HEK293 (cell line): ENCODE data around the gene ACSL3.
A peak's percentile ranks its signal among the peaks of the same experiment; 100 is the strongest.
"Not testable (repeated sequence)": the region's sequence is repeated elsewhere in the genome, so short reads cannot be mapped to it uniquely, and the experiment has no call there.

Experiments used
- CTCF ChIA-PET: fragments of 350-600 bp; formaldehyde crosslinking; extraction: SDS; loops from one replicate; lab custom pipeline; 2021; ENCODE audit warnings: antibody characterized with exemption; lab: Yijun Ruan, JAX
- POLR2A ChIA-PET: fragments of 300-600 bp; formaldehyde crosslinking; extraction: SDS; loops from one replicate; lab custom pipeline; 2020; ENCODE audit warnings: antibody characterized with exemption, inconsistent platforms; lab: Yijun Ruan, JAX
- H3K27ac ChIP-seq: fragments of 200-500 bp; sonication (Bioruptor generic); 2 replicates; pipeline ENCODE4 v1.5.1; 2014; ENCODE audit warnings: low read depth, low read length, control low read depth, inconsistent platforms; ENCODE audit errors: extremely low read depth
- H3K36me3 ChIP-seq, 2 experiments: fragments of 200-500 bp in 1 of 2; sonication (Bioruptor generic) in 1 of 2; 1 replicate in 1 of 2; 2 replicates in 1 of 2; pipeline ENCODE4 v1.5.1; 2014 to 2017; ENCODE audit warnings: inconsistent platforms in 2 of 2, low read length in 2 of 2; ENCODE audit not compliant: control insufficient read depth in 2 of 2, insufficient read depth in 1 of 2
- H3K4me1 ChIP-seq: fragments of 200-500 bp; sonication (Bioruptor generic); 2 replicates; pipeline ENCODE4 v1.5.1; 2014; ENCODE audit warnings: mild to moderate bottlenecking, low read length, inconsistent platforms; ENCODE audit not compliant: control insufficient read depth, insufficient read depth
- H3K4me3 ChIP-seq: 2 replicates; pipeline ENCODE4 v1.5.1; 2011; ENCODE audit warnings: low read depth, mild to moderate bottlenecking, control low read depth, low read length, moderate library complexity
- H3K9me3 ChIP-seq: fragments of 200-500 bp; sonication (Bioruptor generic); 2 replicates; pipeline ENCODE4 v1.5.1; 2014; ENCODE audit warnings: low read depth, low read length, inconsistent platforms; ENCODE audit not compliant: control insufficient read depth, insufficient read depth
- GFI1B ChIP-seq: fragments of 450-650 bp; formaldehyde crosslinking; IDR thresholded peaks from 2 replicates; pipeline ENCODE4 v1.5.1; 2016; ENCODE audit warnings: missing biosample characterization, missing genetic modification characterization
- MEIS1 ChIP-seq: sonication (generic); formaldehyde crosslinking; IDR thresholded peaks from 2 replicates; pipeline ENCODE4 v1.8.1; 2022; ENCODE audit warnings: missing genetic modification reagents, mild to moderate bottlenecking, borderline replicate concordance
- OSR2 ChIP-seq: fragments of 450-650 bp; formaldehyde crosslinking; IDR thresholded peaks from 2 replicates; pipeline ENCODE4 v1.5.1; 2016; ENCODE audit warnings: missing biosample characterization, missing genetic modification characterization
- ZBTB7A ChIP-seq: fragments of 450-650 bp; formaldehyde crosslinking; IDR thresholded peaks from 2 replicates; pipeline ENCODE4 v1.5.1; 2016; ENCODE audit warnings: low read depth, missing biosample characterization, missing genetic modification characterization
- ZNF426 ChIP-seq: fragments of 450-650 bp; formaldehyde crosslinking; IDR thresholded peaks from 2 replicates; pipeline ENCODE4 v1.5.1; 2017; ENCODE audit warnings: missing biosample characterization, missing genetic modification characterization, mild to moderate bottlenecking, inconsistent platforms, moderate library complexity
- ZNF514 ChIP-seq: fragments of 450-650 bp; formaldehyde crosslinking; IDR thresholded peaks from 2 replicates; pipeline ENCODE4 v1.5.1; 2016; ENCODE audit warnings: missing biosample characterization, missing genetic modification characterization
- ZNF530 ChIP-seq: fragments of 450-650 bp; formaldehyde crosslinking; IDR thresholded peaks from 2 replicates; pipeline ENCODE4 v1.5.1; 2016; ENCODE audit warnings: low read depth, missing biosample characterization, missing genetic modification characterization
- ZNF629 ChIP-seq: fragments of 450-650 bp; formaldehyde crosslinking; IDR thresholded peaks from 2 replicates; pipeline ENCODE4 v1.5.1; 2017; ENCODE audit warnings: missing biosample characterization, missing genetic modification characterization
- ZNF792 ChIP-seq: fragments of 450-650 bp; formaldehyde crosslinking; IDR thresholded peaks from 2 replicates; pipeline ENCODE4 v1.5.1; 2016; ENCODE audit warnings: missing biosample characterization, missing genetic modification characterization
- ZNF843 ChIP-seq: fragments of 450-650 bp; formaldehyde crosslinking; IDR thresholded peaks from 2 replicates; pipeline ENCODE4 v1.5.1; 2016; ENCODE audit warnings: missing biosample characterization, missing genetic modification characterization
- ZSCAN23 ChIP-seq: fragments of 450-650 bp; formaldehyde crosslinking; IDR thresholded peaks from 2 replicates; pipeline ENCODE4 v1.5.1; 2016; ENCODE audit warnings: missing biosample characterization, missing genetic modification characterization
- TF ChIP-seq, protein P1 (sequence below): fragments of 450-650 bp; formaldehyde crosslinking; IDR thresholded peaks from 2 replicates; pipeline ENCODE4 v1.5.1; 2016; ENCODE audit warnings: missing biosample characterization, missing genetic modification characterization
- TF ChIP-seq, protein P2 (sequence below): fragments of 450-650 bp; formaldehyde crosslinking; IDR thresholded peaks from 2 replicates; pipeline ENCODE4 v1.5.0; 2017; ENCODE audit warnings: missing biosample characterization, missing genetic modification characterization, borderline replicate concordance
- TF ChIP-seq, protein P3 (sequence below): fragments of 450-650 bp; formaldehyde crosslinking; IDR thresholded peaks from 2 replicates; pipeline ENCODE4 v1.5.1; 2016; ENCODE audit warnings: missing biosample characterization, missing genetic modification characterization
- TF ChIP-seq, protein P4 (sequence below): fragments of 450-650 bp; formaldehyde crosslinking; IDR thresholded peaks from 2 replicates; pipeline ENCODE4 v1.5.1; 2016; ENCODE audit warnings: missing biosample characterization, missing genetic modification characterization
- TF ChIP-seq, protein P5 (sequence below): fragments of 450-650 bp; formaldehyde crosslinking; IDR thresholded peaks from 2 replicates; pipeline ENCODE4 v1.5.1; 2016; ENCODE audit warnings: missing biosample characterization, missing genetic modification characterization
- TF ChIP-seq, protein P6 (sequence below): fragments of 450-650 bp; formaldehyde crosslinking; conservative IDR thresholded peaks from 2 replicates; pipeline ENCODE4 v1.5.1; 2016; ENCODE audit warnings: low read depth, missing biosample characterization, missing genetic modification characterization

The ACSL3 gene

DNA sequence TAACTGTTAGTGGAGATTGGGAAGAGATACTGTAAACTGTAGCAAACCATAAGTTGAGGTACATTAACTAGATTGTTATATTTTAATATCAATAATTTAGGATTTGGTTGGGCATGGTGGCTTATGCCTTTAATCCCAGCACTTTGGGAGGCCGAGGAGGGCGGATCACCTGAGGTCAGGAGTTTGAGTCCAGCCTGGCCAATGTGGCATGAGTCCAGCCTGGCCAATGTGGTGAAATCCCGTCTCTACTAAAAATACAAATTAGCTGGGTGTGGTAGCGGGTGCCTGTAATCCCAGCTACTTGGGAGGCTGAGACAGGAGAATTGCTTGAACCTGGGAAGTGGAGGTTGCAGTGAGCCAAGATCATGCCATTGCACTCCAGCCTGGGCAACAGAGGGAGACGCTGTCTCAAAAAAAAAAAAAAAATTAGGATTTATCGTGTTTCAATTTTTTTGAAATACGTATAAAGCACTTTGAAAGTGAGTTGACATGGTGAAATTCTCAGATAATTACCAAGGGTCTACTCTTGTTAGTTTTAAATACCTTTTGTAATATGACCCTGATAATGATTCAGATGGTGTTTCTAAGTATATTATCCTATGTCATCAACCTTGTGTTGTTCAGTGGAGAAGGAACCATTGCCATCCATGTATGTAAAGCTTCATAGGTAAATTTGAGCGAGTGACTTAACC is 7.9 kb downstream of the ACSL3 start:
- CTCF ChIA-PET, result interaction anchor here (1.1 to 1.8 kb wide), 3 partner anchors 103 to 177 kb away, joined by 3 to 6 read pairs (median 4); no protein-coding TSS in a partner anchor
- H3K9me3 ChIP-seq, H3K36me3 ChIP-seq, POLR2A ChIA-PET, H3K4me3 ChIP-seq, H3K27ac ChIP-seq: not testable (repeated sequence)
- 0 out of 2 replicates have a peak, but pooled peaks have one; percentile 8 for TF ChIP-seq OSR2 (tag by site-specific recombination)
- H3K4me1 ChIP-seq, result peaks cover 27% of the 10 kb centered on the region

DNA sequence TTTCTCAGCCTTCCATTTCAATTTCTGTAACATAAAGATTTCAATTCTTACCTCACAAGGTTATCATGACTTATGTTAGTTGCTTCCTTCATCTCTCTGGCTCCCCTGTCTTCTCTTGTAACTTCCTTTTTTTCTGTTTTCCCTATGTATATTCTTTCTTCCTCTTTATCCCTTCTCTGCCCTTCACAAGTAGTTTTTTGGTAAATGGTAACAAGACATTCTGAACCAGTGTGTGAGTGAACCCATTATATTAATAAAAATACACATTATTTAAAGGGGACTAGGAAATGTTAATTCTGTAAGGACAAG is 8.4 kb downstream of the ACSL3 start:
- Histone ChIP-seq H3K4me3 (no peak overlapping the region), H3K4me1 (peaks cover 25% of the 10 kb centered on the region), H3K9me3 (no peaks in the 10 kb centered on the region), H3K36me3 (no peaks in the 10 kb centered on the region), H3K27ac (no peak overlapping the region)
- POLR2A ChIA-PET, result no interaction called here
- TF ChIP-seq MEIS1, result no peak
- TF ChIP-seq, protein P1, sequence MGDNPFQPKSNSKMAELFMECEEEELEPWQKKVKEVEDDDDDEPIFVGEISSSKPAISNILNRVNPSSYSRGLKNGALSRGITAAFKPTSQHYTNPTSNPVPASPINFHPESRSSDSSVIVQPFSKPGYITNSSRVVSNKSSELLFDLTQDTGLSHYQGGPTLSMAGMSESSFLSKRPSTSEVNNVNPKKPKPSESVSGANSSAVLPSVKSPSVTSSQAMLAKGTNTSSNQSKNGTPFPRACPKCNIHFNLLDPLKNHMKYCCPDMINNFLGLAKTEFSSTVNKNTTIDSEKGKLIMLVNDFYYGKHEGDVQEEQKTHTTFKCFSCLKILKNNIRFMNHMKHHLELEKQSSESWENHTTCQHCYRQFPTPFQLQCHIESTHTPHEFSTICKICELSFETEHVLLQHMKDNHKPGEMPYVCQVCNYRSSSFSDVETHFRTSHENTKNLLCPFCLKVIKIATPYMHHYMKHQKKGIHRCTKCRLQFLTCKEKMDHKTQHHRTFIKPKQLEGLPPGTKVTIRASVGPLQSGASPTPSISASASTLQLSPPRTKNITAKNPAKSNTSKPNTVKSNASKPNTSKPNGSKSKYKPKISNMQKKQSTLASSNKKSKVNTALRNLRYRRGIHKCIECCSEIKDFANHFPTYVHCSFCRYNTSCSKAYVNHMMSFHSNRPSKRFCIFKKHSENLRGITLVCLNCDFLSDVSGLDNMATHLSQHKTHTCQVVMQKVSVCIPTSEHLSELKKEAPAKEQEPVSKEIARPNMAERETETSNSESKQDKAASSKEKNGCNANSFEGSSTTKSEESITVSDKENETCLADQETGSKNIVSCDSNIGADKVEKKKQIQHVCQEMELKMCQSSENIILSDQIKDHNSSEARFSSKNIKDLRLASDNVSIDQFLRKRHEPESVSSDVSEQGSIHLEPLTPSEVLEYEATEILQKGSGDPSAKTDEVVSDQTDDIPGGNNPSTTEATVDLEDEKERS (tag by site-specific recombination), result no peak
- no peak for TF ChIP-seq GFI1B (tag by site-specific recombination)
- TF ChIP-seq, protein P2, sequence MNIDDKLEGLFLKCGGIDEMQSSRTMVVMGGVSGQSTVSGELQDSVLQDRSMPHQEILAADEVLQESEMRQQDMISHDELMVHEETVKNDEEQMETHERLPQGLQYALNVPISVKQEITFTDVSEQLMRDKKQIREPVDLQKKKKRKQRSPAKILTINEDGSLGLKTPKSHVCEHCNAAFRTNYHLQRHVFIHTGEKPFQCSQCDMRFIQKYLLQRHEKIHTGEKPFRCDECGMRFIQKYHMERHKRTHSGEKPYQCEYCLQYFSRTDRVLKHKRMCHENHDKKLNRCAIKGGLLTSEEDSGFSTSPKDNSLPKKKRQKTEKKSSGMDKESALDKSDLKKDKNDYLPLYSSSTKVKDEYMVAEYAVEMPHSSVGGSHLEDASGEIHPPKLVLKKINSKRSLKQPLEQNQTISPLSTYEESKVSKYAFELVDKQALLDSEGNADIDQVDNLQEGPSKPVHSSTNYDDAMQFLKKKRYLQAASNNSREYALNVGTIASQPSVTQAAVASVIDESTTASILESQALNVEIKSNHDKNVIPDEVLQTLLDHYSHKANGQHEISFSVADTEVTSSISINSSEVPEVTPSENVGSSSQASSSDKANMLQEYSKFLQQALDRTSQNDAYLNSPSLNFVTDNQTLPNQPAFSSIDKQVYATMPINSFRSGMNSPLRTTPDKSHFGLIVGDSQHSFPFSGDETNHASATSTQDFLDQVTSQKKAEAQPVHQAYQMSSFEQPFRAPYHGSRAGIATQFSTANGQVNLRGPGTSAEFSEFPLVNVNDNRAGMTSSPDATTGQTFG, result no peak
- TF ChIP-seq, protein P3, sequence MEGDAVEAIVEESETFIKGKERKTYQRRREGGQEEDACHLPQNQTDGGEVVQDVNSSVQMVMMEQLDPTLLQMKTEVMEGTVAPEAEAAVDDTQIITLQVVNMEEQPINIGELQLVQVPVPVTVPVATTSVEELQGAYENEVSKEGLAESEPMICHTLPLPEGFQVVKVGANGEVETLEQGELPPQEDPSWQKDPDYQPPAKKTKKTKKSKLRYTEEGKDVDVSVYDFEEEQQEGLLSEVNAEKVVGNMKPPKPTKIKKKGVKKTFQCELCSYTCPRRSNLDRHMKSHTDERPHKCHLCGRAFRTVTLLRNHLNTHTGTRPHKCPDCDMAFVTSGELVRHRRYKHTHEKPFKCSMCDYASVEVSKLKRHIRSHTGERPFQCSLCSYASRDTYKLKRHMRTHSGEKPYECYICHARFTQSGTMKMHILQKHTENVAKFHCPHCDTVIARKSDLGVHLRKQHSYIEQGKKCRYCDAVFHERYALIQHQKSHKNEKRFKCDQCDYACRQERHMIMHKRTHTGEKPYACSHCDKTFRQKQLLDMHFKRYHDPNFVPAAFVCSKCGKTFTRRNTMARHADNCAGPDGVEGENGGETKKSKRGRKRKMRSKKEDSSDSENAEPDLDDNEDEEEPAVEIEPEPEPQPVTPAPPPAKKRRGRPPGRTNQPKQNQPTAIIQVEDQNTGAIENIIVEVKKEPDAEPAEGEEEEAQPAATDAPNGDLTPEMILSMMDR, result no peak
- TF ChIP-seq, protein P4, sequence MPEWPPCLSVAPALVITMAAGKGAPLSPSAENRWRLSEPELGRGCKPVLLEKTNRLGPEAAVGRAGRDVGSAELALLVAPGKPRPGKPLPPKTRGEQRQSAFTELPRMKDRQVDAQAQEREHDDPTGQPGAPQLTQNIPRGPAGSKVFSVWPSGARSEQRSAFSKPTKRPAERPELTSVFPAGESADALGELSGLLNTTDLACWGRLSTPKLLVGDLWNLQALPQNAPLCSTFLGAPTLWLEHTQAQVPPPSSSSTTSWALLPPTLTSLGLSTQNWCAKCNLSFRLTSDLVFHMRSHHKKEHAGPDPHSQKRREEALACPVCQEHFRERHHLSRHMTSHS, result no peak
- TF ChIP-seq ZNF514, result no peak
- no peak for TF ChIP-seq ZSCAN23 (tag by site-specific recombination)
- TF ChIP-seq, protein P5, sequence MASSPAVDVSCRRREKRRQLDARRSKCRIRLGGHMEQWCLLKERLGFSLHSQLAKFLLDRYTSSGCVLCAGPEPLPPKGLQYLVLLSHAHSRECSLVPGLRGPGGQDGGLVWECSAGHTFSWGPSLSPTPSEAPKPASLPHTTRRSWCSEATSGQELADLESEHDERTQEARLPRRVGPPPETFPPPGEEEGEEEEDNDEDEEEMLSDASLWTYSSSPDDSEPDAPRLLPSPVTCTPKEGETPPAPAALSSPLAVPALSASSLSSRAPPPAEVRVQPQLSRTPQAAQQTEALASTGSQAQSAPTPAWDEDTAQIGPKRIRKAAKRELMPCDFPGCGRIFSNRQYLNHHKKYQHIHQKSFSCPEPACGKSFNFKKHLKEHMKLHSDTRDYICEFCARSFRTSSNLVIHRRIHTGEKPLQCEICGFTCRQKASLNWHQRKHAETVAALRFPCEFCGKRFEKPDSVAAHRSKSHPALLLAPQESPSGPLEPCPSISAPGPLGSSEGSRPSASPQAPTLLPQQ (tag by site-specific recombination), result no peak
- no peak for TF ChIP-seq ZNF426 (tag by site-specific recombination)
- TF ChIP-seq, protein P6, sequence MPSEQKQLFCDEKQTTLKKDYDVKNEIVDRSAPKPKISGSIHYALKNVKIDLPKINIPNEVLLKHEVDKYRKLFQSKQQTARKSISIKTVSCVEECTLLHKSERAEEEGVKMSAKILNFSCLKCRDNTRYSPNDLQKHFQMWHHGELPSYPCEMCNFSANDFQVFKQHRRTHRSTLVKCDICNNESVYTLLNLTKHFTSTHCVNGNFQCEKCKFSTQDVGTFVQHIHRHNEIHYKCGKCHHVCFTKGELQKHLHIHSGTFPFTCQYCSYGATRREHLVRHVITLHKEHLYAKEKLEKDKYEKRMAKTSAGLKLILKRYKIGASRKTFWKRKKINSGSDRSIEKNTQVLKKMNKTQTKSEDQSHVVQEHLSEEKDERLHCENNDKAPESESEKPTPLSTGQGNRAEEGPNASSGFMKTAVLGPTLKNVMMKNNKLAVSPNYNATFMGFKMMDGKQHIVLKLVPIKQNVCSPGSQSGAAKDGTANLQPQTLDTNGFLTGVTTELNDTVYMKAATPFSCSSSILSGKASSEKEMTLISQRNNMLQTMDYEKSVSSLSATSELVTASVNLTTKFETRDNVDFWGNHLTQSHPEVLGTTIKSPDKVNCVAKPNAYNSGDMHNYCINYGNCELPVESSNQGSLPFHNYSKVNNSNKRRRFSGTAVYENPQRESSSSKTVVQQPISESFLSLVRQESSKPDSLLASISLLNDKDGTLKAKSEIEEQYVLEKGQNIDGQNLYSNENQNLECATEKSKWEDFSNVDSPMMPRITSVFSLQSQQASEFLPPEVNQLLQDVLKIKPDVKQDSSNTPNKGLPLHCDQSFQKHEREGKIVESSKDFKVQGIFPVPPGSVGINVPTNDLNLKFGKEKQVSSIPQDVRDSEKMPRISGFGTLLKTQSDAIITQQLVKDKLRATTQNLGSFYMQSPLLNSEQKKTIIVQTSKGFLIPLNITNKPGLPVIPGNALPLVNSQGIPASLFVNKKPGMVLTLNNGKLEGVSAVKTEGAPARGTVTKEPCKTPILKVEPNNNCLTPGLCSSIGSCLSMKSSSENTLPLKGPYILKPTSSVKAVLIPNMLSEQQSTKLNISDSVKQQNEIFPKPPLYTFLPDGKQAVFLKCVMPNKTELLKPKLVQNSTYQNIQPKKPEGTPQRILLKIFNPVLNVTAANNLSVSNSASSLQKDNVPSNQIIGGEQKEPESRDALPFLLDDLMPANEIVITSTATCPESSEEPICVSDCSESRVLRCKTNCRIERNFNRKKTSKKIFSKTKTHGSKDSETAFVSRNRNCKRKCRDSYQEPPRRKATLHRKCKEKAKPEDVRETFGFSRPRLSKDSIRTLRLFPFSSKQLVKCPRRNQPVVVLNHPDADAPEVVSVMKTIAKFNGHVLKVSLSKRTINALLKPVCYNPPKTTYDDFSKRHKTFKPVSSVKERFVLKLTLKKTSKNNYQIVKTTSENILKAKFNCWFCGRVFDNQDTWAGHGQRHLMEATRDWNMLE (tag by site-specific recombination), result no peak
- no peak for TF ChIP-seq ZNF843 (tag by site-specific recombination)
- TF ChIP-seq ZNF530 (tag by site-specific recombination), result no peak
- no peak for TF ChIP-seq ZNF629
- no peak for TF ChIP-seq ZNF792
- TF ChIP-seq ZBTB7A, result no peak
- CTCF ChIA-PET, result interaction anchor here (0.6 to 1.8 kb wide), 3 partner anchors 61 to 160 kb away, joined by 3 to 4 read pairs (median 3); no protein-coding TSS in a partner anchor
